ENCODE measurements around the gene TMEM125. TPM values are rescaled to one million over a fixed set of nuclear protein-coding genes. Genes with fewer than 3 reads are reported as not detected.

TMEM125 gene
- polyA plus RNA-seq, 3 donors, result not detected

DNA sequence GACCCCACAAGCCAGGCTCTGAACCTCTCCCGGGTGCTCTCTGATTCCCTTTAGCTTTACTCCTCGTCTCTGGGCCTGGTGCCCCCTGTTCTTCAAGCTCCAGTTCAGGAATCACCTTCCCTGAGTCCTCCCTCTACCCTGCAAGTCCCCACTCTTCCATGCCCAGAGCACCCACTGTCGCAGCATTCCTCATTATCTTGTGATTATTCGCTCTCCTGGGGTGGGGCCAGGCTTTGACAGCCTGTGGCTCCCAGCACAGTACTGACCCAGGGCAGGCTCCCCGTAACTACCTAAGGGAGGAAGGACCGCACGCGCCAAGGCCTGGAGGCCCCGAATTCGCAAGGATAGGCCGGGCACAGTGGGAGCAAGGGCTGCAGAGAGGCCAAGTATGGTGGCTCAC, 16.3 kb downstream of the TMEM125 start:
- no peaks in the 10 kb centered on the region for H3K27me3 ChIP-seq (ENCODE audit: control insufficient read depth in 2 of 2, insufficient read depth in 2 of 2, low read length in 2 of 2)
- Mint-ChIP-seq H3K4me1 (peaks cover 2% of the 10 kb centered on the region), H3K27ac (no peak overlapping the region), H3K4me3 (no peak overlapping the region), H3K9me3 (no peaks in the 10 kb centered on the region), H3K27me3 (ENCODE audit: low read depth in 3 of 3) (peaks cover 2 to 4% (median 4%) of the 10 kb centered on the region in 3 donors), H3K36me3 (no peaks in the 10 kb centered on the region)
- no peak overlapping the region for H3K4me3 ChIP-seq (replicated peaks in 1 of 3; ENCODE audit: low read depth in 2 of 3, low read length in 3 of 3)
- no peak overlapping the region for H3K4me2 ChIP-seq (replicated peaks; ENCODE audit: extremely low read depth, low read length, poor library complexity, severe bottlenecking)
- H2AFZ ChIP-seq (ENCODE audit: insufficient read depth, low read depth, low read length, poor library complexity, severe bottlenecking), result no peak overlapping the region
- H3K36me3 ChIP-seq (replicated peaks in 1 of 2; ENCODE audit: control insufficient read depth in 1 of 2, insufficient read depth in 2 of 2, low read length in 2 of 2), result no peaks in the 10 kb centered on the region
- no peaks in the 10 kb centered on the region for H3K4me1 ChIP-seq (ENCODE audit: control insufficient read depth in 1 of 2, insufficient read depth in 2 of 2, low read length in 2 of 2)
- H3K79me2 ChIP-seq (ENCODE audit: insufficient read depth, low read length), result no peaks in the 10 kb centered on the region
- intact Hi-C loops (cut with micrococcal nuclease), result no loop called here
- no peaks in the 10 kb centered on the region for H4K20me1 ChIP-seq (ENCODE audit: insufficient read depth, low read length)
- no peak for DNase-seq
- TF ChIP-seq, protein P1, sequence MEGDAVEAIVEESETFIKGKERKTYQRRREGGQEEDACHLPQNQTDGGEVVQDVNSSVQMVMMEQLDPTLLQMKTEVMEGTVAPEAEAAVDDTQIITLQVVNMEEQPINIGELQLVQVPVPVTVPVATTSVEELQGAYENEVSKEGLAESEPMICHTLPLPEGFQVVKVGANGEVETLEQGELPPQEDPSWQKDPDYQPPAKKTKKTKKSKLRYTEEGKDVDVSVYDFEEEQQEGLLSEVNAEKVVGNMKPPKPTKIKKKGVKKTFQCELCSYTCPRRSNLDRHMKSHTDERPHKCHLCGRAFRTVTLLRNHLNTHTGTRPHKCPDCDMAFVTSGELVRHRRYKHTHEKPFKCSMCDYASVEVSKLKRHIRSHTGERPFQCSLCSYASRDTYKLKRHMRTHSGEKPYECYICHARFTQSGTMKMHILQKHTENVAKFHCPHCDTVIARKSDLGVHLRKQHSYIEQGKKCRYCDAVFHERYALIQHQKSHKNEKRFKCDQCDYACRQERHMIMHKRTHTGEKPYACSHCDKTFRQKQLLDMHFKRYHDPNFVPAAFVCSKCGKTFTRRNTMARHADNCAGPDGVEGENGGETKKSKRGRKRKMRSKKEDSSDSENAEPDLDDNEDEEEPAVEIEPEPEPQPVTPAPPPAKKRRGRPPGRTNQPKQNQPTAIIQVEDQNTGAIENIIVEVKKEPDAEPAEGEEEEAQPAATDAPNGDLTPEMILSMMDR (IDR thresholded peaks at IDR 0.05), result no peak
- no peak overlapping the region for H3K9ac ChIP-seq (ENCODE audit: insufficient read depth, low read length, poor library complexity, severe bottlenecking)
- H3K27ac ChIP-seq (ENCODE audit: low read depth in 1 of 2, low read length in 2 of 2), result no peak overlapping the region
- WGBS (ENCODE audit: insufficient coverage), result 92% methylated on average over 8 of the region's 11 CpGs
- no peaks in the 10 kb centered on the region for H3K9me3 ChIP-seq (replicated peaks in 1 of 2; ENCODE audit: control insufficient read depth in 1 of 2, insufficient read depth in 1 of 2, low read length in 2 of 2)

DNA sequence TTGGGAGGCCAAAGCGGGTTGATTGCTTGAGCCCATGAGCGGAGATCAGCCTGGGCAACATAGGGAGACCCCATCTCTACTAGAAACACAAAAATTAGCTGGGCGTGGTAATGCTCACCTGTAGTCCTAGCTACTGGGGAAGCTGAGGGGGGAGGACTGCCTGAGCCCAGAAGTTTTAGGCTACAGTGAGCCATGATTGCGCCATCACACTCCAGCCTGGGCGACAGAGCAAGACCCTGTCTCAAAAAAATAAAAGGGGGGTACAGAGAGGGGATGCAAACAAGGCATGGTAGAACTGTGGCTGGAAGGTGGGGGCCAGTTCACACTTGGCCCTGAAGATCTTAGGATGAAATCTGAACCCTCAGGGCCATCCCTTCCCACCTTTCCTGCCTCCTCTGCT, 16.8 kb downstream of the TMEM125 start:
- Histone ChIP-seq H4K20me1 (ENCODE audit: insufficient read depth, low read length) (no peaks in the 10 kb centered on the region), H3K79me2 (ENCODE audit: insufficient read depth, low read length) (no peaks in the 10 kb centered on the region), H3K9ac (ENCODE audit: insufficient read depth, low read length, poor library complexity, severe bottlenecking) (no peak overlapping the region), H3K4me3 (replicated peaks in 1 of 3; ENCODE audit: low read depth in 2 of 3, low read length in 3 of 3) (no peak overlapping the region), H2AFZ (ENCODE audit: insufficient read depth, low read depth, low read length, poor library complexity, severe bottlenecking) (no peak overlapping the region), H3K4me1 (ENCODE audit: control insufficient read depth in 1 of 2, insufficient read depth in 2 of 2, low read length in 2 of 2) (no peaks in the 10 kb centered on the region), H3K9me3 (replicated peaks in 1 of 2; ENCODE audit: control insufficient read depth in 1 of 2, insufficient read depth in 1 of 2, low read length in 2 of 2) (no peaks in the 10 kb centered on the region), H3K36me3 (replicated peaks in 1 of 2; ENCODE audit: control insufficient read depth in 1 of 2, insufficient read depth in 2 of 2, low read length in 2 of 2) (no peaks in the 10 kb centered on the region), H3K27ac (ENCODE audit: low read depth in 1 of 2, low read length in 2 of 2) (no peak overlapping the region), H3K27me3 (ENCODE audit: control insufficient read depth in 2 of 2, insufficient read depth in 2 of 2, low read length in 2 of 2) (no peaks in the 10 kb centered on the region), H3K4me2 (replicated peaks; ENCODE audit: extremely low read depth, low read length, poor library complexity, severe bottlenecking) (no peak overlapping the region)
- intact Hi-C loops (cut with micrococcal nuclease), result no loop called here
- H3K27ac Mint-ChIP-seq, result no peak overlapping the region
- WGBS (ENCODE audit: insufficient coverage), result 100% methylated on average over 1 of the region's 5 CpGs
- no peak for DNase-seq
- no peaks in the 10 kb centered on the region for H3K36me3 Mint-ChIP-seq
- peaks cover under 1% of the 10 kb centered on the region for H3K4me1 Mint-ChIP-seq
- H3K9me3 Mint-ChIP-seq, result no peaks in the 10 kb centered on the region
- TF ChIP-seq, protein P1 (IDR thresholded peaks at IDR 0.05), result no peak
- peaks cover 2 to 4% (median 4%) of the 10 kb centered on the region in 3 donors for H3K27me3 Mint-ChIP-seq (ENCODE audit: low read depth in 3 of 3)
- H3K4me3 Mint-ChIP-seq, result no peak overlapping the region

Data from CD14-positive monocyte (primary cell).